GM18520 (cell line): ENCODE results near the gene TRIP12.
"Not testable (repeated sequence)": the region's sequence is repeated elsewhere in the genome, so short reads cannot be mapped to it uniquely, and the experiment has no call there.

Experiments used
- ATAC-seq: cut with Tn5 transposase; IDR thresholded peaks from one replicate; pipeline ENCODE4 v1.9.1; 2021; ENCODE audit not compliant: unreplicated experiment

TRIP12 gene

DNA sequence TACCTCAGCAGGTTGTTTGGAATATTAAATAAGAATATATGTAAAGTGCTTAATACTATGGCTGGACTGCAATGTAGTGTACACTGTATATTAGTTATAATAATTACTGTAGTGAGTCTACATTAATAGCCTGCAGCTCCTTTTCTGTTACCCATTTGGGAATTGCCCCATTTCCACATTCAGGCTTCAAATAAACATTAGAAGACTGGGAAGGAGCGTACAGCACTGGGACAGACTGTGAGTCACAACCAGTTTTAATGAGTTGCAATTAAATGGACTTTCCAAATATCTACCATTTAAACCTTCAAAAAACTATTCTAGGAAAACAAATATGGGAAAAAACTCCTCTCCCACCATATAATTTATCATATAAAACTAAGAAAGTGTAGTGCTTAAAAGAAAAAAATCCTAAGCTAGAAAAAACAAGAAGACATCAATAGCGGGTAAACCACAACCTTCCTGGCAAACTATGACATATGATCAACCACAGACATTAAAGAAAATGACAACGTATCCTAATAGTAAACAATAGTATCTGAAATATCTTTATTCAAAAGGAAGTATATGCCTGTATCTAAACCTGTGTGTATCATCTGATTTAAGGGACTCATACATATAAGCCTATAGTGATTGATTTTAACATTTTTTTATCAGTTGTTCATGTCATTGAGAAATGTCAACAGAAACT is 86.1 kb downstream of the TRIP12 start:
- ATAC-seq, result no peak

DNA sequence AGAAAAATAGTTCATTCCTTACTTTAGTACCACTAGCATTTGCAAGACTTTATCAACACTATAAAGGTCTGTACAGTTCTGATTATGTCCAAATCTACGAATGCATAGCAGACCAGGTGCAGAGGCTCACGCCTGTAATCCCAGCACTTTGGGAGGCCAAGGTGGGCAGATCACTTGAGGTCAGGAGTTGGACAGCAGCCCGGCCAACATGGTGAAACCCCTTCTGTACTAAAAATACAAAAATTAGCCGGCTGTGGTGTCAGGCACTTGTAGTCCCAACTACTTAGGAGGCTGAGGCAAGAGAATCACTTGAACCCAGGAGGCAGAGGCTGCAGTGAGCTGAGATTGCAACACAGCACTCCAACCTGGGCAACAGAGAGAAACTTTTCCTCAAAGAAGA is 87.4 kb downstream of the TRIP12 start:
- ATAC-seq, result not testable (repeated sequence)

DNA sequence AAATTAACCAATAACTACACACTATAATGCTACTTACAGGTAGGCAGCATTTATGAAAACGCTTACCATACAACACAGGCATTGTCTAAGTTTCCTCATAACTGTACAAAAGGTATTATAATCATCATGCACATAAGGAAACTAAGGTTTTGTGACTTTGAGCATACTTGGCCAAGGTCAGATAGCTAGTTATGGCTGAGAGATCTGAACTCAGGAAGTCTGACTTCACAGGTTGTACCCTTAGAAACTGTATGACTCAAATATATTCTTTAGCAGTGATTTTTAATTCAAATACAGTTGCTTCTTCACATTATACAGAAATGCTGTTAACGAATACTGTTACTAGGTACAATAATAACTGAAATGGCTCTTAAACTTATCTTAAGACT is 89.3 kb downstream of the TRIP12 start:
- ATAC-seq, result peak; percentile 86

DNA sequence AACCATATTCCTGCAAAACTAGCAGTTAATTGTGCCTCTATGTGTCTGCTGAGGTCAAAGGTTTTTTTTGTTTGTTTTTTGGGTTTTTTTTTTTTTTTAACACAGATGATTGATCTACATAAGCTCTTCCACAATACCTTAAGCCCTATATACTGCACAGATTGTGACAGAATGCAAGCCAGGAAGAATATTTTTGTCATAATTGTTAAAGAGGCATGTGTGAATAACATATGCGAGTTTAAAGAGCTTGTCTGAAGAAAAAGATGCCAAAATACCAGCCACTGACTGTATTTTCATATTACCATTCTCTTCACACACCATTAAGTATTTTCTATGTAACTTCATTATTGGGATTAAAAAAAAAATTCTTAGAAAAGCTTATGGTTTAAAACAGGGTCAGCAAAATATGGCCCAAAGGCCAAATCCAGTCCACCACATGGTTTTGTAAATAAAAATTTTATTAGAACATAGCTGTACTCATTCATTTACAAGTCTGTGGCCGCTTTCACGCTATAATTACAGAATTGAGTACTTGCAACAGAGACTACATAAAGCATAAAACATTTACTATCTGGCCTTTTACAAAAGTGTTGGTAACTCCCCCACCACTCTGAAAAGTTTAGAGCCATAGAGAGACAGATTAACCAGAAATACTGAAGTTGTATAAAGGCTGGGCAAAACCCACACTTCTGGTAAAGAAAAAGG is 89.9 kb downstream of the TRIP12 start:
- no peak for ATAC-seq

GRCh38 chr2:229825476-229825875 is 96.3 kb downstream of the TRIP12 start:
- ATAC-seq, result no peak

- no peak for ATAC-seq
Measured at GRCh38 chr2:229821316-229821715, 100.5 kb downstream of the TRIP12 start.

GRCh38 chr2:229818230-229818629 is 103.6 kb downstream of the TRIP12 start:
- ATAC-seq, result no peak

GRCh38 chr2:229815858-229816257 is 106.0 kb downstream of the TRIP12 start:
- ATAC-seq, result no peak

DNA sequence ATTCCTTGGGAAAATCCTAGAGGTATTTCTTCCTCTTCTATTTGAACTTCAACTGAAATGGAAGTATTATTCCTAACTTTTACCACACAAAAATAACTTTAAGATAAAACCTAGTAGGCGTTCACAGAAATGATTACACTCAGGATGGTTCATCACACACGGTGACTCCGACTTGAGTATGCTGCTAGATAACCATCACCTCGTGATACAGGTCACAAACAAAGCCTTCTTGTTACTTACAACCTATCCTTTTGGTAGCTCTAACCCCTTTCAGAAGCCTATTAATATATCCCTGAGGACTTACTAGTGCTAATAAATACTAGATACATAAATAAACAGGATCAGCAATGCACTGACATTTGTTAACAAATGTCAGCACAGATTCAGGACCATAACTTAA is 106.5 kb downstream of the TRIP12 start:
- no peak for ATAC-seq

DNA sequence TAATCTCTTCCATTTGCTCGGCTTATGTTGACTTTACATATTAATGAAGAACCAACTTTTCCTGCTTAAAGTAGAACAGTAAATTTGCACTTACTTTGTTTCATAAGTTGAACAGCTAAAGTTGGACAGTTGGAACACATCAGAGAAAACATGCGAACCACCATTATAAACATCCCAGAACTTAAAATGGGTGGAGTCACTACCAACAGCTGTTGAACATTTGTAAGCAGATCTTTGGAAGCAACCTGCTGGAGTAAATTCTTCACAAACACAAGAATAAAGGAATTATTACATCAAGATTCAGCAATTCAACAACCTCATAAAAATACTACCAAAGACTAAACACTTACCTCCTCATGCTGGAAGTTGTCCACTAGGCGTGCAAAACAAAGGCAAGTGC is 111.0 kb downstream of the TRIP12 start:
- no peak for ATAC-seq

DNA sequence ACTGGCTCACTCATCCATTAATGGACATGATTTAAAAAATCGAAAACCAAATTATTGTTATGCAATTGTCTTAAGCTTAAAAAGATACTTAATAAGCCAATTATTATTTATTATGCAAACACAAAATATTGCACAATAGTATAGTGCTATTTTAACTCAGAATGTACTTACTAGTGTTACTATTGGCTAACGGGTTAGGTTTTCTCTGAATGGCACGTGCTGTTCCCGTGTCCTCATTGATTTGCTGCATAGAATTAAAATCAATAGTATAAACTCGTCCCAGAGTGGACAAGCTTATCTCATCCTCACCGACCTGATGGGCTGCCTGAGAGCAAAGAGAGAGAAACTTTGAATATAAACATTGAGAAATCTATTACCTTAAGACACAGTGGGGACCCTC is 116.2 kb downstream of the TRIP12 start:
- ATAC-seq, result no peak

DNA sequence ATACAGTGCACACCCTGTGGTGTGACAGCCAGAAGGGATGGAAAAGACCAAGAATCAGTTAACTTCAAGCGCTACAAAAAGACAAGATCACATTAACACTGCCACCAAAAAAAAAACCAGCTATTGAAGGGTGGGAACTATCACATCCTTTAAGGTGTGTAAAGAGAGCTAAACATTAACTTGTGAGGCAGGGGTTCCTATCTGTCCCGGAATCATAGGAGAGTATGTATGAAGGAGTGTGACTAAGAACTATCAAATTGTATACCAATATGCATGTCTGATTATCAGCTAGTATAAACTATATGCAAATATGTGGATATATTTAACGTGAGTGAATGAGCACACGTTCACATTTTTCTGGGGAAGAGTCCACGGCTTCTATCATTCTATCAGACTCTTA is 119.0 kb downstream of the TRIP12 start:
- no peak for ATAC-seq

GRCh38 chr2:229800997-229801754 is 120.6 kb downstream of the TRIP12 start:
- ATAC-seq, result peak; percentile 59

DNA sequence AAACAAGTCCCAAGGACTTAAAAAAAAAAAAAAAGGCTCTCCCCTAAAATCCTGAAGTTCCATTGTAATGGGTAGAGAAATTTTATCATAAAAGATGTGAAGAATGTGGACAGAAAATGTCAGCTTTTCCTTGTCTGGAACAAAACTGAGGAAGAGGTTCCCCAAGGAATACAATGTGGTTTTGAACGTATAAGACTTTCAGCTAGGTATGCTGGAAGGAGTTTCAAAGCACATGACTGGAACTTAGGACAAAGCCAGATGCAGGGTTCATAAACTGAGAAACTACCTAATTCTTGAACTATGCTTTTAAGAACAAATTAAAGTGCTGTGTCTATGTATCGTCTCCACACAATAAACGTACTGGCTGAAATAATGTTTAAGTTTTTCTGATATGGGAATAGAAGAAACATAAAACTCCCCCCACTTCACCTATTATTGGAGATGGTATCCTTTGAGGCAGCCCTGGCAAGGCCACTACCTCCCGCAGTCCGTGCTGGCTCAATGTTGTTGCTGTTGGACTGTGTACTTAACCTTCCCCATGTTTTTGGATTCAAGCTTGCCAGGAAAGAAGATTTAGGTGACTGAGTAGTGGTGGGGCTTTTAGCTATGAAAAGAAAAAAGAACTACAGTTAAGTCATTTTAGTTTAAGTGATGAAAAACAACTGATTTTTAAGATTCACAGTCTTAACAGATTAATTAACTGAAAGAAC is 123.2 kb downstream of the TRIP12 start:
- no peak for ATAC-seq

- no peak for ATAC-seq
Measured at GRCh38 chr2:229795058-229795457, 126.8 kb downstream of the TRIP12 start.

DNA sequence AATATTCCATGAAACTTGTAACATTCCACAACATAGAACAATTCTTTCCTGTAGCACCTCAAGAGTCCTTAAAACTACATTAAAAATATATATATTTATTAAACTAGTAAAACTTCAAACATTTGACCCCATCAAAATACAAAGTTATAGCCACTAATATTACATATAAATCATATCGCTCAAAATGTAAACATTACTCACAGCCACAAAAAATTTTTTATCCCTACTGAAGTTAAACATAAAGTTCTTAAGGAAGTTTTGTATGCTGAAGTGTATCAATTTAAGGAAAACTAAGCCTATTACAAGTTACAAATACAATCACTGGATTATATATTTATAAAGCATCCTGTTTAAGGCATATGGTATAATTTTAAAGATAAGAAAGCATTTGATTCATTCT is 127.2 kb downstream of the TRIP12 start:
- no peak for ATAC-seq

- not testable (repeated sequence) for ATAC-seq
Measured at GRCh38 chr2:229786289-229786688, 135.5 kb downstream of the TRIP12 start.

DNA sequence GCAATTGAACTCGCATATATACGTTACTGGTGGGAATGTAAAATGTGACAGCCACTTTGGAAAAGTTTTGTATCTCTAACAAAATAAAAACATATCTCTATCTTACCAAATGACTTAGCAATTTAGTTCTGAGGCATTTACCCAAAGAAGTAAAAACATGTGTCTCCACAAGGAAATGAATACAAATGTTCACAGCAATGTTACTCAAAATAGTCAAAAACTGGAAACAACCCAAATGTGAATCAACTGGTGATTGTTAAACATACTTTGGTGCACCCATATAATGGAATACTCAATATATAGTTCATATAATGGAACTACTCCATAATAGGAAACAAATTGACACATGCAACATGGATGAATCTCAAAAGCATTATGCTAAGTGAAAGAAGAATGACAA is 137.0 kb downstream of the TRIP12 start:
- no peak for ATAC-seq

GRCh38 chr2:229783108-229783721 is 138.6 kb downstream of the TRIP12 start:
- ATAC-seq, result peak; percentile 36

DNA sequence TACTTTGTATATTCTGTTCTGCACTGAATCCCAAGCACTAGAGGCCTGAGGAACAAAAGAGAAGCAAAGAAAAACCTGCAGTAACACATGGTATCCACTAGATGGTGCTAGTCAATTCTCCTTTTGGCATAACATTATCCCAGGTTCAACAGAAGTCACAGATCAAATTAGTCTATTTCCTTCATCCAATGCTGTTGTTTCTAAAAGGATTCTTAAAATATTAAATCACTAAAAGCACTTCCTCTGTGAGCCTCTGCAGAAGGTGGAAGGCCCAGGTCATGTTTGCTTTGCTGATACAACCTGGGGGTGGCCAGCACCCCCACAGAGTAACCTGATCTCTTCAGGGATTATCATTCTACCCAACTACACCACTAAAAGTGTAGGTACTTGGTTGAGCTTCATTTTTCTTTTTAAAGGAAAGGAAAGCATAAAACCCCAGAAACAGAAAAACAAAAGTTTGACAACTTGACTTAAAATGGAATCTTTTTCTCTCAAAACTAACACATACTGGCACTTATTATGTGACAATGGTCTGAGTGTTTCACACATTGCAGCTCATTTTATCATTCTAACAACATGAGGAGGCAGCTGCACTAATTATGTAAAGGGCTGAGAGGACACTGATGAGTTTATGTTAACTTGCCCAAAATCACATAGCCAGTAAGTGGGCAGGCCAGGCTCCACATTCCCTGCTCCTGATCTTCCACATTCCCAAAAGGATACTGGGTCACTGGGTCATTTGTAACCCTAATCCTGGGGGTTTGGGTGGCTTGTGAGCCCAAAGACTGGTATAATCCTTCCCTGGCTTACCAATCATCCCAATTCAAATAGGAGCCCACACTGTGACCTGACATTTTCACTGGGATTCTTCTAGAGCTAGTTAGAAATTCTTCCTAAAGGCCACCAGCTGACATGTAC is 140.7 kb downstream of the TRIP12 start:
- ATAC-seq, result no peak
